Fibroblast of skin of right quadriceps (primary cell): ENCODE measurements around the gene ZNF77.
"Not testable (repeated sequence)": the region's sequence is repeated elsewhere in the genome, so short reads cannot be mapped to it uniquely, and the experiment has no call there.

Experiments
- DNase-seq: peaks from one replicate; pipeline ENCODE4 v3.0.0-alpha.2; 2013

ZNF77 gene

DNA sequence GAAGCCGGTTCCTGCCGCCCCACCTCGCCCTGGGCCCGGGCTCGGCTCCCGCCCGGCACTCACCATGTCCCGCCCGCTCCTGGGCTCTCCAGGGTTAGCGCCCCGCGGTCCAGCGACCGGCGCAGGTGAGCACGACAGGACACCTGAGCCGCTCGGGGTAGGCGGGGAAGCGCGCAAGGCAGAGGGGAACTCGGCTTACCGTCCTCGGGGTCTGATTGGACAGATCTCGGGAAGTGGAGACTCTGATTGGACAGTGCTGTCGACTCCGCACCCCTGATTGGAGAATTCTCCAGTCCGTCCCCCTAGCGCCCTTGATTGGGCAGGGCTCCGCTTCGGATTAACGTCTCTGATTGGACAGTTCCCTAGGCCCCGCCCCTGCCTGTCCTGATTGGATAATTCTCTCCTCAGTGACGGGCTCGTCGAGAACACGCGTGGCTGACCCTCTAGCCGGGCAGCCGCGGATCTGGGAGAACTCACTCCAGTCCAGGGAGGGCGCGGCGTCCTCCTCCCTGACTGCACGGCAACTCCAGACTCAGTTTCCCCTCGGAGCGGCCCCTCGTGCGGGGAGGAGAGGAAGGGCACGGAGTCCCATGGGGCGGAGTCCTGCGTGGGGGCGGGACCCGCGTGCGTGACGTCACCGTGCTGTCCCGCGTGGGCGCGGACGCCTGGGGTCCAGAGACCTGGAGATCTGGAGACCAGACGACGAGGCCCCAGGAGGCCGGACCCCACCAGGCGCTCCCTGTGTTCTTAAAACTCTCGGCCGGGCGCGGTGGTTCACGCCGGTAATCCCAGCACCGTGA, at the start of gene ZNF77:
Gene ZNF77 (minus strand): TSS at position 197 of the 800 bp plus-strand sequence. CDS start 131 bp downstream, at position 66.
- DNase-seq, result peak; percentile 99

DNA sequence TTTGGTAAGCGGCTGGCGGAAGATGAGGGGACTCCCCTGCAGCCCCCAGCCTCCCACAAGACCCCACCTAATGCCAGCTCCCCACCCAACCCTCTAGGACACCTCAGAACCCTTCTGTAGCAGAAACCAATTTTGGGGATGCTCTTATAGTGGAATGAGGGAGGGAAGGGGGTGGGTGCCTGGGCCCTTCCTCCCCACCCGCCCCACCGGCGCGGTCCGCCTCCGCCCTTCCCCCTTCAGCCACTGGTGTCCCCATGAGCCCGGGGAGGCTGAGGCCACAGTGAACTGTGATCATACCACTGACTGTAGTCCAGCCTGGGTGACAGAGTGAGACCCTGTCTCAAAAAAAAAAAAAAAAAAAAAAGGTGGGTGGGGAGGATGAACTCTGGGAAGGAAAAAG, 48.8 kb upstream of the ZNF77 start:
- no peak for DNase-seq

- DNase-seq, result no peak
These were observed 48.2 kb upstream of the ZNF77 start for GRCh38 chr19:2992958-2993357.

- DNase-seq, result not testable (repeated sequence)
These were observed 47.6 kb upstream of the ZNF77 start for GRCh38 chr19:2992333-2992732.

- no peak for DNase-seq
These were observed 44.6 kb upstream of the ZNF77 start for GRCh38 chr19:2989236-2989946.

GRCh38 chr19:2988568-2988967, 43.8 kb upstream of the ZNF77 start:
- DNase-seq, result no peak

DNA sequence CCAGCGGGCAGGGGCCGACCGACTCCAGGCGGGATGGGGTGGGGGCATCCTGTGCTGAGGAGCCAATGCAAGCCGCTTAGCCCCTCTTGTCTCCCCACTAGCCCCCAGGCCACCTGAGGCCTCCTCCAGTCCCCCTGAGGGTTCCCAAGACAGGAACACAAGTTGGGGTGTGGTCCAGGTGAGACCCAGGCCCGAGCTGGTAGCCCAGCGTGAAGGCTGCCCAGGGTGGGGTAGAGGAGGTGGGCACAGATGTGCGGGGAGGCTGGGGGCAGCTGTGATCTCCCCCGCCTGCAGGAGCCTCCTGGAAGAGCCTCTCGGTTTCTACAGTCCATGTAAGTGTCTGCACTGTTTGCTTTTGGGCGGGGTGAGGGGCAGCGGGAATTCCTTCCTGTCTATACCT, 43.0 kb upstream of the ZNF77 start:
- no peak for DNase-seq

DNA sequence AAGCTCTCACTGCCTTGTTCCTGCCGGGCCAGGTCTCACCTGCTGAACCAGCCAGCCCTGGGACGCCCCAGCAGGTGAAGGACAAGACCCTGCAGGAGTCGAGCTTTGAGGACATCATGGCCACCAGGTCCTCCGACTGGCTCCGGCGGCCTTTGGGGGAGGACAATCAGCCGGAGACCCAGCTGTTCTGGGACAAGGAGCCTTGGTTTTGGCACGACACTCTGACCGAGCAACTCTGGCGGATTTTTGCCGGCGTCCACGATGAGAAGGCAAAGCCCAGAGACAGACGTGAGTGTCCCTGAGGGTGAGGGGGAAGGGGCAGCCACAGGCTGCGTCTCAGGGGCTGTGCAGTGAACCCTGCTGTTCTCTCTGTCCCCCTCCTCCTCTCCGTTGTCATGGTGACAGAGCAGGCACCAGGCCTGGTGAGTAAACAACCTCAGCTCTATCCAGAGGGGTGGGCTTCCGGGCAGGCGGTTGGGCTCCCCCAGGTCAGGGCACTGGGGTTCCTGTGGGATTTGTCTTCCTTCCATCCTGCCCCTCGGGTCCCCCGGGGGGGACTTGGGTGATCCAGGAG, 42.3 kb upstream of the ZNF77 start:
- no peak for DNase-seq

DNA sequence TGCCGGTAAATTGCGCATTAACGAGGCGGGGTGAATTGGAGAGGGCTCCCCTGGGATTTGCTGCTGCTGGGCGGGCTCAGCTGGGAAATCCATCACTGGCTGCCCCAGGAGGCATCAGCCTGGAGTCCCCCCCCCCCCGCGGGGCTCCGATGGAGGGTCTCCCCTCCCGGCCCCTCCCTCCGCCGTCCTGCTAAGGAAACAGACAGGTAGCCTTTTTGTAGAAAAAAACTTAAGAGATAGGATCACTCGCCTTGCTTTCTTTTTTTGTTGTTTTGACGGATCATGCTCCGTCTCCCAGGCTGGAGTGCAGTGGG, 39.4 kb upstream of the ZNF77 start:
- DNase-seq, result no peak

GRCh38 chr19:2983351-2984214, 38.8 kb upstream of the ZNF77 start:
- peak; percentile 89 for DNase-seq

- peak; percentile 95 for DNase-seq
These were observed 38.2 kb upstream of the ZNF77 start for GRCh38 chr19:2982983-2983350.

DNA sequence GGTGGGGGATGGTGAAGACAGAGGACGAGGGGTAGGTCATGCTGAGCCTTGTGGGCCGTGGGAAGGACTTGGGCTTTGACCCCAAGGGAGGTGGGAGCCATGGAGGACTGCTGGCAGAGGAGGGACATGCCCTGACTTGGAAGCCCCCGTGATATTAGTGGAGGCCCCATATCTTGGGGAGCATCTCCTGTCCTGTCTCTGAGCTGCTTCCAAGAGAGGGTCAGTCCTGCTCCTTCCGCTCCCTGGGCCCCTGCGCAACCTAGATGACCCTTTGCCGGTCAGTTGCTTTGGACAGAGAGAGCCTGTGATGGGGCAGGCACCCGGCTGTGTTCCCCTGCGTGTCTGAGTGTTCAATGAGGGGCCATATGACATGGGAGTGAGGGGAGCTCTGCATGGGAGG, 37.8 kb upstream of the ZNF77 start:
- no peak for DNase-seq

DNA sequence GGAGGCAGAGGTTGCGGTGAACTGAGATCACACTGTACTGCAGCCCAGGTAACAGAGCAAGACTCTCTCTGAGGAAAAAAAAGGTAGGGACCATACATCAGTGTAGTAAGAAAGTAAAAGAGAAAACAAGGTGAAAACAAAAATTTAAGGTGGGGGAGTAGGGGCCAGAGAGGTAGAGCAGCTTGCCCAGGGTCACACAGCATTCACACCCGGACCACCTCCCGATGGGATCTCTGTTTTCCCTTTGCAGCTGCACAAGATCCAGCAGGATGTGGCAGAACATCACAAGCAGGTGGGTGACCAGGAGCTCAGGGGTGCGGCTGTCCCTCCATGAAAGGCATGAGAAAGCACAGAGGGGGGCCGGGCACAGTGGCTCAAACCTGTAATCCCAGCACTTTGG, 37.1 kb upstream of the ZNF77 start:
- no peak for DNase-seq

DNA sequence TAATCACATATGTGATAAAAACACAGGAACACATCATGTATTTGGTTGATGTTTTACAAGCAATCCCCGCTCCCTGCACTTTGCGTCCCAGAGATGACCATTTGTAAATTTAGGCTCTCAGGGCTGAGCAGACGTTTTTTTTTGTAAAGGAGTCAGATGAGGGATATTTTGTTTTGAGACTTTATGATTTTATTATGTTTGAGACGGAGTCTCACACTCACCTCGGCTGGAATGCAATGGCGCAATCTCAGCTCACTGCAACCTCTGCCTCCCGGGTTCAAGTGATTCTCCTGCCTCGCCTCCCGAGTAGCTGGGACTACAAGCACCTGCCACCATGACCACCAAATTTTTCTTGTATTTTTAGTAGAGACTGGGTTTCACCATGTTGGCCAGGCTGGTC, 34.0 kb upstream of the ZNF77 start:
- no peak for DNase-seq

- DNase-seq, result no peak
These were observed 33.5 kb upstream of the ZNF77 start for GRCh38 chr19:2978166-2978767.

GRCh38 chr19:2977746-2978138, 33.0 kb upstream of the ZNF77 start:
- no peak for DNase-seq

DNA sequence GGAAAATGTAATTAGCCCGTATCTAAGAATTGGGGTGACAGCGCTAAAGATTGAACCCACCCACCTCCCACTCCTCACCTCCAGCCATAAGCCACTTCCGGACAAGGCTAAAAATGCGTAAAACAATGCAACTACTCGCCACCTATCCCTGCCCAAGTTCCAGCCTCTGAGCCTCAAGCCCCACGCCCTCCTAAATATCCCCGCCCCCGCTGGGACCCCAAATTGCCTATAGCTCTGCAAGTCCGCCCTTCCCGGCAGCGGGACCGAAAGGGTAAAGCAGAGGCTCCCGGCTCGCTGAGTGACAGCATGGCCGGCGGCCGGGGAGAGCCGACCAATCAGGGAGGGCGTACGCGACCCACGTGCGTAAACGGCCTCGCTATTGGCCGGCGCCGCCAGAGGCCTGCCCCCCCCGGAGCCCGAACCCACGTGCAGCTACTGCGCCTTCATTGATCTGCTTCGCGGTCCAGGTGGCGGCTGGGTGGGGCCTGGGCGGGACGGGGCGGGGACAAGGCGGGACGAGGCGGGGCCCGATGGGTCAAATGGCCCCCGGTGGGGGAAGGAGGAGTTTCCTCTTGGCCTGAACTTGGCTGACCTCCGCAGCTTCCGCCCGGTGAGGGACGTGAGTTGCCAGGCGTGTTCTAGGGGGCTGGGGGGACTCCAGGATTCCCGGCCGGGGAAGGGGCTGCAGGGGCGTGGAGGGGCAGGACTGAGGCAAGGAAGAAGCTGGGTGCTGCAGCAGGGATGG, 32.4 kb upstream of the ZNF77 start, which contains the start of gene TLE6:
Gene TLE6 (plus strand): TSS at position 564 of the 745 bp plus-strand sequence. CDS start 670 bp downstream, outside the sequence.
- peak; percentile 92 for DNase-seq

GRCh38 chr19:2976609-2977000, 31.8 kb upstream of the ZNF77 start:
- DNase-seq, result no peak

GRCh38 chr19:2974342-2975041, 29.7 kb upstream of the ZNF77 start:
- no peak for DNase-seq

- DNase-seq, result no peak
These were observed 28.5 kb upstream of the ZNF77 start for GRCh38 chr19:2973229-2973628.

DNA sequence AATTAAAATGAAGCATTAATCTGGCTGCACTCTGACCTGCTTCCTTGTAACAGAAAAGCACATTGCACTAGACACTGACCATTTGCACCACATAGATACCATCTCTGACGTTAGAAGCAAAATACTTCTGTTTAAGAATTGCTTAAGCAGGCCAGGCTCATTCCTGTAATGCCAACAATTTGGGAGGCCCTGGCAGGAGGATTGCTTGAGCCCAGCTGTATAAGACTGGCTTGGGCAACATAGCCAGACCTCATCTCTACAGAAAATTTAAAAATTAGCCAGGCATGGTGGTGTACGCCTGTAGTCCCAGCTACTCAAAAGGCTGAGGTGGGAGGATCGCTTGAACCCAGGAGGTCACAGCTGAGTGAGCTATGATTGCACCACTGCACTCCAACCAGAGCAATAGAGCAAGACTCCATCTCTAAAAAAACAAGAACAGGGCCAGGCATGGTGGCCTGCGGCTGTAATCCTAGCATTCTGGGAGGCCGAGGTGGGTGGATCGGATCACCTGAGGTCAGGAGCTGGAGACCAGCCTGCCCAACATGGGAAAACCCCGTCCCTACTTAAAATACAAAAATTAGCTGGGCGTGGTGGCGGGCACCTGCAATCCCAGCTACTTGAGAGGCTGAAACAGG, 25.5 kb upstream of the ZNF77 start:
- no peak for DNase-seq
